ENCODE results near the gene CTSZ. TPM values are rescaled to one million over a fixed set of nuclear protein-coding genes. Genes with fewer than 3 reads are reported as not detected.
"Not testable (repeated sequence)": the region's sequence is repeated elsewhere in the genome, so short reads cannot be mapped to it uniquely, and the experiment has no call there.

The CTSZ gene
- total RNA-seq, 1 experiment from 2014 or later: 14.9 TPM

DNA sequence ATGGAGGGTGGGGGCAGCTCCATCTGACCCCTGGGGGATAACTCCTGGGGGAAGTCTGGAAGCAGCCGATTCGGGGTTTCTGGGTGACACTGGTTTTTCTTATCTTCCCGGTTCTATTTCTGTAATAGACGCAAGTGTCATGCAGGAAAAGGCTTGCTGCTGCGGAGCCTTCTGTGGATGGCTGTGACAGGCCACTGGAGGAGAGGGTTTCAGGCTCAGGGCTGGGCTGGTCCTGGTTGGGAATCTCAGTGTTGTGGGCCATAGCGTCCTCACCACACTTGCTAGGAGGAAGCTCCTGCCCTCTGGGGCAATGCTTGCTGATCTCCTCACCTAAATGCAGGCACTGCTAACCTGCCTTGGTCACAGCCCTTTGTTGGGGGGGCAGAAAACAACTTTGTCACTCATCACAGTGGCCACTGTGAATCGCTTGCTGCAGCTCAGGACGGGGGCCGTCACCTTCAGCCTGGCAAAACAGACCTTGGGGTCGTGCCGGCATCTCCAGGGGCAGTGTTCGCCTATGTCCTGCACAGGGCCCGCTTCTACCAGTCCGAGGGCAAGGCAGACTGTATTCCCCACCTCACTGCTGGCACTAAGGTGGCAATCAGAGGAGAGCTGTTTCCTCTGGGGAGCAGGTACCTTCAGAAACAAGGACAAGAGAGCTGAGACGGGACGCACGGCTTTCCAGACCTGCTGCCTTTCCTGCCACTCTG, 7.8 kb upstream of the CTSZ start:
- no peak for DNase-seq (ENCODE audit: low read depth)

DNA sequence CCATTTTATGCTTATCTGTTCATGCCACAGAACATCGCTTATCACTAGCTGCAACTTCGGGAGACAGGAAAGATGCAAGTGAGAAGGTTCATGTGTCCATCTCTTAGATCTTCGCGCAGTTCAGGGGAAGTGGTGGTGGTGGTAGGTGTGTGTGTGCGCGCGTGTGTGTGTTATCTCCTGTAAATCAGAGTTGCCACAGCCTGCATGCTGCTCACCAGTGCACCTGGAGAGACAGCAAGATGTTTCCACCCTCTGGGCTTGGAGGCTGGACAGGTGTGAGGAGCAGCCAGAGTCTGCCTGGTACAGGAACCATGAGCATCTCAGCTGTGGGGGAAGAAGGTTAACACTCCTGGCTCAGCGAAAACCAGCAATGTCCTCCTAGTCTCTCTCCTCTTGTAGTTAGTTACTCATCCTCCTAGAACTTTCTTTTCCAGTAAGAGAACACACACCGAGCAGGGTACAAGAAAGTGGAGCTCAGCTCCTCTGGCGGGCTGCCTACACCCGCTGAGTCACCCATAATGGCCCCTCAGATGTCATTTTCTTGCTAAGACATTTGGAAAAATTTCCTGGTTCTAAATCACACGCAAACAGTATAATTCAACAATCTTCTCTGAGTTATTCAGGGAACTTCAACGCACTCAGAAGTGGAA, 7.0 kb upstream of the CTSZ start:
- DNase-seq (ENCODE audit: low read depth): peak; percentile 92

DNA sequence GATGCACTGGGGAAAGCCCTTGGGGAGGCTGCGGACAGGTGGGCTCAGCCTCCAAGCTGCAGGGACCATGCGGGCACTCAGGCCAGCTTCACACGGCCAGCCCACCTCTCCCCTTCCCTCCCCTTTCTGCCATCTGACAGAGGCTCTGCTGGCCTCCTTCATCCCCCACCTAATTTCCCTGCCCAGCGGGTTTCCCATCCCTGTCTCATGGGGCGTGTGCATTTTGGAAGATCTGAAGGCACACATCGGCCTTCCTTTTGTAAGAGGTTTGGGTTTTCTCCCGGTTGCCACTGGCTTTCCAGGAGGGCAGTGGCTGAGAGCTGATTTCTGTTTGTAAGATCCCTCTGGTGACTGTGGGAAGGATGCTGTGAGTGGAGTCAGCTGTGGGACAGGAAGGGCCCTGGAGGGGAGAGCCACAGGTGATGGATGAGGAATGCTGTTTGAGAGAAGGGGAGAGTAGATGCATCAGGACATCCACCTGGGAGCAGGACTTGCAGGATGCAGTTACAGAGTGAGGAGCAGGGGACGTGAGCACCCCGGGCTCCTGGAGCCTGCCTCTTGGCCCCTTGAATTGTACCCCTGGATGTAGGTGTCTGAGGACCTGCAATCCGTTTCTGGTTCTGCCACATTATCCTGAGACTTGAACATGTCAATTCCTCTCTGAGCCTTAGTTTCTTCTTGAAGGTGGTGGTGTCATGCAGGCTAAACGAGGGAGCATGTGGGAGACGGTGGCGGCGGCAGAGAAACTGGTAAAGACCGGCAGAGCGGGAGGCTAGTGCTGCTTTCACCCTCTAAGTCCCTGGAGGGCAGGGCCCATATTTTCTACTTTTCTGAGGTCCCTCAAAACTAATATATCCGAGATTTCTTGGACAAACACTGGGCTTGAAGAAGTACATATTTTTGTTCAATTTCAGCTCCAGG, 6.2 kb upstream of the CTSZ start:
- no peak for DNase-seq (ENCODE audit: low read depth)

DNA sequence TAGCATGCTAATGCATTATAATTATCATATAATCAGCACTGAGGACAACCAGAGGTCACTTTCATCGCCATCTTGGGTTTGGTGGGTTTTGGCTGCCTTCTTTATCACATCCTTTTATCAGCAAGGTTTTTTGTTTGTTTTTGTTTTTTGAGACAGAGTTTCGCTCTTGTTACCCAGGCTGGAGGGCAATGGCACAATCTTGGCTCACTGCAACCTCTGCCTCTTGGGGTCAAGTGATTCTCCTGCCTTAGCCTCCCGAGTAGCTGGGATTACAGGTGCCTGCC, 4.8 kb upstream of the CTSZ start:
- DNase-seq (ENCODE audit: low read depth): not testable (repeated sequence)

DNA sequence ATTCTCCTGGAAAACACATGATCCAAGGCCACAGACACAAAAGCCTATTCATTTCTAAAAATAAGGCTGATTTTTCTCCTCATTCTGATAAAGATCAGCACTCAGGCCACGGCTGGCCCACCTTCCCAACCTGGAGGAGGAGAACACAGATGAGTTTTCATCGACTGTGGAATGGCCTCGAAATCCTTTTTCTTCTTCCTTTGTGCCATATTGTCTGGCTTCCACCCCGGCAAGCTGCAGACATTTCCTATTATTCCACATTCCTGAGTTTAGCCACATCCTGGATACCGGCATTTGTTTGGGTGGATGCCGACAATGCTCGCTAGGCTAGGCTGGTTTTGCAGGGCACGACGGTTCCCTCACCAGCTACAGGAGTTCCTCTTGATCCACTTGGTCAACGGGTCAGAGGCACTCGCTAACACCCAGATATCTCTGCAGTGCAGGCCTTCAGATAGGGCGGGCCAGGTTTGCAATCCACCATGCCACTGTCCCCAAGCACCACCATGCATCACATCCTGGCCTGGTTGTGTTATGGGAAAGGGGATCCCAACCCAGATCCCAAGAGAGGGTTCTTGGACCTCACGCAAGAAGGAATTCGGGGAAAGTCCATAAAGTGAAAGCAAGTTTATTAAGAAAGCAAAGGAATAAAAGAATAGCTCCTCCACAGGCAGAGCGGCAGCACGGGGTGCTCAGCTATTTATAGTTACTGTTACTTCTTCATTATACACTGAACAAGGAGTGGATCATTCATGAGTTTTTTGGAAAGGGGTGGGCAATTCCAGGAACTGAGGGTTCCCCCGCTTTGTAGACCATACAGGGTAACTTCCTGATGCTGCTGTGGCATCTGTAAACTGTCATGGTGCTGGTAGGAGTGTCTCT, 4.2 kb upstream of the CTSZ start:
- DNase-seq (ENCODE audit: low read depth): peak; percentile 99

DNA sequence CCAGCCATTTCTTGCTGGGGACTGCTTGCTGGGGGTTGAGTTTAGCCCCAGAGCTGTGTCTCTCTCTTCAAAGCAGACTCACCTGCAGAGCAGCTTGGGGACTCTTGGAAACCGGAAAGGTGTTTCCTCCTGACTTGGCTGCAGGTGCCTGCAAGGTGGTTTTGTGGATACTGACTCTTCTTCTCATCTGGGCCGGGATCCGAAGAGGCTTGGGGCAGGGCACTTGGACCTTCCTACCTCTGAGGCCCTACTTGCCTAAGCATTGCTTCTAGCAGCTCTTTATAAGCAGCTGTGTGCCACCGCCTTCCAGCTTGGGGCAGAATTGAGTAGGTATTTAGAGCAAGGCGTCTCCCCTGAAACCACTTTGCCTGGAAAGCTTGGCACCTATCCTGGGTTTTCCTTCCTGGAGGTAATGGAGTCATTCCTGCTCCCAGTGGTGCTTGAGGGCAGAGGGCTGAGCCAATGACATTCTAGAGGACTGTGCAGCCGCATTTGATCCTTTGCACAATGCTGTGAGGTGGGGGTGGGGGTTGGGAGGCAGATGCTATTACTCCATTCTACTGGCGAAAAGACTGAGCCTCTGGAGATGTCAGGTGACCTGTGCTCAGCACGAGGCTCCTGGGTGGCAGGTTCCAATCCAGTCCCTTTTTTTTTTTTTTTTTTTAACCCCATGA, 3.4 kb upstream of the CTSZ start:
- peak; percentile 97 for DNase-seq (ENCODE audit: low read depth)

DNA sequence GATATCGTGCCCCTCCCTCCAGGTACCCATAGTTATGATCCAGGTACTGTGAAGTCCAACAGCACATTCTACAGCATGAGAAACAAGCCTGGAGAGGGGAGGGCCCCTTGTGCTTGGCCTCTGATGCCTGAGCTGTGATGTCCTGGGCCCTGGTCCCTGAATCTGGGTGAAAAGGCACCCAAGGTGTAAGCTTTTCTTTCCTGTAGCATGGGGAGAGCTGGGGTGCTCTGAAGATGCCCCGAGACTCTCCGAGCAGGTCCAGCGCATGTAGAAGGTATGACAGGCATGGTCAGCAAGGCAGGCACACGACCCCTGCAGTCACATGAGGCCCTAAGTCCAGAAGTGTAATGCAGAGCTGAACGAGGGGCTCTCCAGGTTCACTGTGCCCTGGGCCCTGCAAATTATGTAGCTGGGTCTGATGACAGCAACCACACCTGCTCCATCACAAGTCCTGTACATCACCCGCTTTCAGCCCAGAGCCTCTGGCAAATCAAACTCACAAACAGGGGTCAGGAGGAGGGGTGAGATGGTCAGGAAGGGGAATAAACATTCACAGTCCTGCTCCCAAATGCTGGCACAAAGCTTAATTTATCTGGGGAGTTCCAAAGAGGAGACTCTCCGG, 1.8 kb upstream of the CTSZ start:
- no peak for DNase-seq (ENCODE audit: low read depth)

DNA sequence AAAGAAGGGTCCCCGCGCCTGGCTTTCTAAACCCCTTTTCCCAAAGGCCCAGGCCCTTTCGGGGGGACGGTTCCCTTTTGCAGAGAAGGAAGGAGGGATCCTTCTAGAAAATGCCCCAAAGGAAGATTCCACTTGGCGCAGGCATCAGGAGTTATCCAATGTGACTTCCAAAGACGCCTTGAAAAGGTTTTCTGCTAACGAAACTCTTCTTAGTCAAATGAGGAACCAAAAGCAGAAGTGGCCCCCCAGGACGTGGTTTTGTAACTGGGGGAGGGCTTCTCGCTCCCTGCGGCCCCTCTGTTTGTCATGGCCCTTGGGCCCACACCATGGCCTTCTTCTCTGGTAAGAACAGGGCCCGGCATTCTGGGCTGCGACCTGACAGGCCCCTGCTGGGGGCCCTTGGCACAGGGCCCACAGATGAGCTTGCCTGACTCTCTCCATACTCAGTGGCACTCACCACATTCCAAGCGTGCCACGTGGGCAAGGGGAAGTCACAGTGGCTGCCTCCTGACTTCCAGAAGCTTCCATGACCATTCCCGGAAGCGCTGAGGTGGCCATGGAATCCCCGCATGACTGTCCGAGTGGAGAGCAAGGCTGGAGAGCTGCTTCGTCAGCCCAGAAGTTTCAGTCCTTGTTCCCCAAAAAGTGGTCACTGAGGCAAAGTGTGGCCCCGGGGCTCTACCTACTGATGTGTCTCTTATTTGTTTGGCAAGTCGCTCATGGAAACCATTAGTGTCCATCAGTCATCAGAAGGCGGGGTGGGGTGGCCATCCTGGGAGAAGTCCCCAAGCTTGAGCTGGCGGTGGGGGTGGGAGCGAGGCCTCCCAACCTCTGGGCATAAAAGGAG, 834 bp upstream of the CTSZ start:
- DNase-seq (ENCODE audit: low read depth): no peak

DNA sequence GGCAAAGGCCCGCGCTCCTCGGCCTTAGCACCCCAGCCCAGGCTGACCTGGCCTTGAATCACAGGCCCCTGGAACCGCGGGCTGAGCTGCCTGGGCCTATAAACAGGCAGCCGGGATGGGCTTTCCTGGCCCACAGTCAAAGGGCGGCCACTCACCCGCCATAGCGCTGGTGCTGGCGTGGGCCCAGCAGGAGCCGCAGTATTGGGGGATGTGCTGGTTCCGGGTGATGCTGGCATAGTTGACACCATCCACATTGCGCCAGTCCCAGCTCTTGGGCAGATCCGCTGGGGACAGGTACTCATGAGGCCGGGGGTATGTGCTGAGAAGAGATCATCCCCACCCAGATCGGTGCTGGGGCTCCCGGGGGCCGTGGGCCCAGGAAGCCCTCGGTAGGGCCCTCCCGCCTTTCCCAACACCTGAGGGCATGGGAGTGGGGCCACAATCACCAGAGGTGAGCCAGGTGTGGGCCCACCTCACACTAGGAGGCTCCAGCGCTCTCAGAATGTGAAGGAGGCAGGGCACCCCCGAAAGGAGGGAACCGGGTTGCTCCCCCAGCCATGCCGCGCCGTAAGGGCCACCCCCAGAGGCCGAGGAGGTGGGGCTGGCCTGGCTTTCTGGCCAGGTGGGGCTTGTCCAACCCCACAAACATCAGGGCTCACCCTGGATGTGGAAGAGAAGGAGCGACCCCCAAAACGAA, 739 bp downstream of the CTSZ start:
- no peak for DNase-seq (ENCODE audit: low read depth)

DNA sequence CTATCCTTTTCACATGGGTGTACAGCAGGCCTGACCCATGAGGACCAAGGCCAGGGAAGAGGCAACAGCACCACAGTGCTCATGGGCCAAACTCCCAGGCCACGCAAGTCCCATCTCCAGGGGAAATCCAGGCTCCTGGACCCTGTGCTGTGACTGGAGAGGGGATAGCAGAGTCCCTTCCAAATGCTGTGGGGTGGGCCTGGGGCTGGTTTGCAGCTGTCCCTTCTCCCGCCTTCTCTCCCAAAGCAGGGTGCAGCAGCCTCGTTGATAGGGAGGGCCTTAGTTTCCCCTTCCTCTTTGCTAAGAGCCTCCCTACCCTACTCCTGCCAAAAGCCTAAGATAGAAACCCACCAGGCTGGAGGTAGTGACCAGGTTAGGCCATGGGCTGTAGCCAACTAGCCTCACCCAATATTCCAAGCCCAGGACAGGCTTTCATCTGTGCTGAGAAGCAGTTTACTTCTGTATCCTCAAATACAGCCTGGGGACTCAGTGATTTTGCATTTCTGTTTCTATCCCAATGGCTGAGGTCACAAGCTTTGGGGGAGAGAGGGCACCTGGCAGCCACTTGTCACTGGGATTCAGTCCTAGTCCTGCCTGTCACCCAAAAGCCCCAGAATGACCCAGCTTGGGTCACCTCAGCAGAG, 1.4 kb downstream of the CTSZ start:
- DNase-seq (ENCODE audit: low read depth): no peak

DNA sequence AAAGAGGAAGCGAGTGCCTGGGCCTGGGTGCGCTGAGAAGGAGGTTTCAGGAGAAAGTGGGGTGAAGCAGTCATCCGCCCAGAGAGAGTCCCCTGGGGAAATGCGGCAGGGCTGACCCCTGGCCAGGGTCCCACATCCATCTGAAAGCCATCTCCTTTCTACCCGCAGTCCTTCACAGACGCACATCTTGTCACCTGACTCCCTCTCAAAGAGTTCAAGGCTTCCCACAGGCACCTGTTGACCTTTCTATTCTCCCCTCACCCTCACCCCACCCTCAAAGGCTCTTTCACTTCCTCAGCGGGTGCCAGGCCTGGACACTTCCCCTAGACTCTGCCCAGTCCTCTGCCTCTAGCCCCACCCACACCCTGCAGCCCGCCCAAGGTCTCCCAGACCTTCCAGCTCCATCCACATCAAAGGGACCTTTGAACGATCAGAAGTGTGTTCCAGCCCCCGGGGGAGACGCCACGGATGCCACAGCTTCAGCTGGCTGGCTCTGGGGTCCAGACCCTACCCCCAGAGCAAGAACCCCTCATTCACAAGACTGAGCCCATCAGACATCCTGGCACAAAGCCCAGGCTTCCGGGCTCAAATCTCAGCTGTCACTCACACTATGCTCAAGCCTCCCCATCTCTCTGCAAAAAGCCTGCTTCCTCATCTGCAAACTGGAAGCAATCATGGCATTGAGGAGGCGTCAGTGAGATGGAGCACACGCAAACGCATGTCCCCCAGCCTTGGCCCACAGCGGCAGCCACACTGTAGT, 2.1 kb downstream of the CTSZ start:
- no peak for DNase-seq (ENCODE audit: low read depth)

DNA sequence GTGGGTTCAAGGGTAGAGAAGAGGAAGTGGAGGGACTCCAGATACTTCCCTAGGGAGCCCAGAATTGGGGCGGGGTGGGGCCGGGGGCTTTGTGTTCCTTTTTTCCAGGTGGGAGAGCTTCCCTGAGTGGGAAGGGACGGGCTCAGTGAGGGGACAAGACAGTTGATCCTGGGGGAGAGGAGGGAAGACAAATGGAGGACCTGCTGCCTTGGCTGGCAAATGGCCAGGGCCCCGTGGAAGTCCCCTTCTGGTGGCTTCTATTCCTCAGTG, 2.6 kb downstream of the CTSZ start:
- no peak for DNase-seq (ENCODE audit: low read depth)

DNA sequence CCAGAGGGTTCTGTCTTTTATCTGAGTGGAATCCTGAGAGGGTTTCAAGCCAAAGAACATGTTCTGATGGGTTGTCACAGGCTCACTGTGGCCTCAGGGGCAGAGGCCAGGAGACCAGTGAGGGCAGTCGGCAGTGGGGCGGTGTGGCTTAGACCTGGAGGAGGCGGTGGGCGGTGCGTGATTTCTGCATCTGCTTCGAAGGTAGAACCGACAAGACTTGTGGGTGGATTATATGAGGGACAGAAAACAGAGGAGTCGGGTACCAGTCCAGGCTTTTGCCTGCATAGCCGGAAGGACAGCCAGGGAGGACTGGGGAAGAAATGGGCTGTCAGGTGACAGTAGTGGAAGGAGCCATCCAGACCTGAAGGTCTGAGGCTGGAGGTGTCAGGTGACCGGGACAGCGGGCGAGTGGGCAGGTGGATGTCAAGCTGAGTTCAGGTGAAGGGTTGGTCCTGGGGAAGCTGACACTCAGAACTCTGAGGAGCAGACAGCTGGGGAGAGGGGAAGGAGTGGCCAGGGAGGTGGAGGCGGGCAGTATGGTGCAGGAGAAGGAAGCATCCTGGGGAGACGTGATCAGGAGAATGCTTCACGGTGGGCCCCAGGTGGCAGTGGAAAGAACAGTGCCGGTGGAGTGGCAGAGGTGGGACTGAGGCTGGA, 3.1 kb downstream of the CTSZ start:
- no peak for DNase-seq (ENCODE audit: low read depth)

DNA sequence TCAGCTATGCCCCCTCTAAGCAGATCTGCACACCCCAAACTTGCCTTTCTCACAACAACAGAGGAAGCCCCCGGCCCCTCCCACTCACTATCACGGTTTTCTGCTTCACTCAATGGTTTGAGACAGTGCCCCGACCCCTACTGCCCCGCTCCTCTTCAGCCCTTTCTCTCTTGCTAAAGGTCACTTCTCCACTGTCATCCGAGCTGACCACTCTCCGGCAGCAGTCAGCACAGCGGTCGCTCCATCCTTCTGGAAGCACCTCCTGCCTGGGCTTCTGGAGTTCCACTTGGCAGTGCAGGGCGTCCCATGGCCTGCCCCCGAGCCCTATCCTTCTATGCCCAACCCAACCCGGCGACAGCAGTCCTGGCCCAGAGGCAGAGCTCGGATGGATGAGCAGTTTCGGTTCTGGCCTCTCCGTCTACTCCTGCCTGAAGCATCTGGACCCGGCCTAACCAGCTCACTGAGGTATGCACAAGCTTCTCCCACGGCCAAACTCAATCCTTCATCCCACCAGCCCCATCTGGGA, 4.1 kb downstream of the CTSZ start:
- DNase-seq (ENCODE audit: low read depth): no peak

DNA sequence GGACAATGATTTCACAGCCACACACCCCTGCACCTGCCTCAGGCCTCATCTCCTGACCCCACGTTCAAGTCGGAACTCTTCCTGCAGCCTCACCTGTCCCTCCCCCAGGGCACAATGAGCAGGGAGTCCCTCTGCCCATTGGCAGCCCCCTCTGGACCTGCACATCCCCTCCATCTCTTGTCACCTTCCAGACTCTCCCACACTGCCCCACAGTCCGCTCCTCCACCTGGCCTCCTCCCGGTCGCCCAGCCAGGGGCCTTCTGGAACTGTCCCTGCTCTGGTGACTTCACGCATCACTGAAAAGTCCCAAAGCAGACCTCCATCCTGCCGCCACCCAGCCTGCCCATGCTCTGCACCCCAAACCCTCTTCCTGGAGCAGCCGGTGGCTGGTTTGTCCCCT, 4.7 kb downstream of the CTSZ start:
- DNase-seq (ENCODE audit: low read depth): no peak

DNA sequence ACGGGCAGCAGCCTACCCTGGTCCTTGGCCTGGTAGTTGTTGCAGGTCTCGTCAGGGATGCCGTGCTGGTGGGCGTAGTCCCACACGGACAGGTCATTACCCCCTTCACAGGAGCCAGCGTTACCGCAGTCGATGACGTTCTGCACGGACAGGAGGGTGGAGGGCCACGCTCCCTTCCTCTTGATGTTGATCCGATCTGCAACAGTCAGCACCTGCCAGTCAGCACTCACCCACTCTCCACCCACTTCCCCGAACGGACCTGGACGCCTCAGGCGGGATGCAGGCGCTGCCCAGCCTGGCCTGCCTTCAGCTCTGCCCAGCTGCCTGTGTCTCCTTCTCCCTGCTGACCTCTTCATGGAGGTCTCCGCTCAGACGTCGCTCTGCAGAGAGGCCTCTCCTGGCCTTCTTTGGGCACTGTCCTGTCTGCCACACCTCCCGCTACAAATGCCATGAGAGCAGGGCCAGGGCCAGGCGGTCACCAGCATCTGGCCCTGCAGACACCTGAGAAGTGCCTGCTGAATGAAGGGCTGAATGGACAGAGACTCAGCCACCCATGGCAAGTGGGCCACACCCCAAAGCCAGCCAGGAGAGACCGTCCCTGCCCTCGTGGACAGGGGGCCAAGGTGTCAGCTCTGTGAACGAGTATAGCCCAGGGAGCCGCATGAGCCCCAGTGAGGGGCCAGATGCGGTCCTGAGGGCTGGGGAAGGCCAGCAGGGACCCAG, 5.4 kb downstream of the CTSZ start:
- no peak for DNase-seq (ENCODE audit: low read depth)

DNA sequence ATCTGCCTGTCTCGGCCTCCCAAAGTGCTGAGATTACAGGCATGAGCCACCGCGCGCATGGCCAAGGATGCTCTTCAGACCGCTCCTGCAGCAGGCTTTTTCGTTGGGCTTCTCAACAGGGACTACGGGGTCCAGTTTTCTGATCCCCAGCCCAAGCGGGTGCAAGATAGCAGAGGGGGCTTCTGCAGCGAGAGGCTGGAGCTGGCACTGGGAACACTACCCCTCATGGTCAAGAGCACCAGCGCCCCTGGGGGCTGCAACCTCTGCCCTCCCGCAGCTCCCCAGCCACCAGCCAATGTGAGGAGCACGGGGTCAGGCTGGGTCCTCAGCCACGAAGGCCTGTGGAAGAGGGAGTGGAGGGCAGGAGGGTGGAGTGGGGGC, 6.0 kb downstream of the CTSZ start:
- DNase-seq (ENCODE audit: low read depth): no peak

Data from M059J (cell line).